ENCODE data around the gene GRK5. TPM values are rescaled to one million over a fixed set of nuclear protein-coding genes. Genes with fewer than 3 reads are reported as not detected.

The GRK5 gene
- total and polyA plus RNA-seq, 9 of the 15 experiments (the other 6 are each of a cell fraction or from before 2014, with no cell fraction given), result 0.46 to 0.83 (median 0.67) TPM; not detected in 2

- POLR2A ChIA-PET, result no interaction called here
- H3K9me1 ChIP-seq (ENCODE audit: control insufficient read depth, insufficient read depth, low read length), result no peaks in the 10 kb centered on the region
- no peaks in the 10 kb centered on the region for H3K9me3 ChIP-seq (replicated peaks; ENCODE audit: control insufficient read depth, insufficient read depth, low read depth, low read length)
- CTCF ChIA-PET (ENCODE audit: low intra/inter-chr PET ratio), result no interaction called here
- H3K4me1 ChIP-seq (replicated peaks in 1 of 2; ENCODE audit: control insufficient read depth in 2 of 2, insufficient read depth in 2 of 2, low read length in 2 of 2), result peaks cover 0 to 7% of the 10 kb centered on the region in 2 experiments; a peak in 2 of 5 replicates
- H2AFZ ChIP-seq (ENCODE audit: low read depth, low read length), result no peak overlapping the region
- no peak for DNase-seq (ENCODE audit: extremely low read depth in 1 of 4, low spot score in 3 of 4)
- no peaks in the 10 kb centered on the region for H3K36me3 ChIP-seq (ENCODE audit: control insufficient read depth, insufficient read depth, low read length)
- no peak overlapping the region for H3K9ac ChIP-seq (ENCODE audit: insufficient read depth in 1 of 2, low read depth in 2 of 2, low read length in 2 of 2)
- BruUV-seq (replicated peaks), result no TSS peak
- H3K4me3 ChIP-seq, result no peak overlapping the region
- intact Hi-C loops (cut with micrococcal nuclease), result no loop called here
- no peaks in the 10 kb centered on the region for H3K79me2 ChIP-seq (ENCODE audit: control insufficient read depth, insufficient read depth, low read length)
- no peak overlapping the region for H3K4me2 ChIP-seq (ENCODE audit: insufficient read depth, low read length)
- 18% methylated on average over 13 of the region's 14 CpGs for WGBS (ENCODE audit: insufficient coverage, low coverage, missing lambda C conversion rate)
- peaks cover 0 to 59% of the 10 kb centered on the region in 2 experiments; a peak in 4 of 5 replicates for H3K27me3 ChIP-seq (ENCODE audit: control insufficient read depth in 2 of 2, insufficient read depth in 2 of 2, low read length in 2 of 2)
- in situ Hi-C loops (cut with MboI), result no loop called here
- H4K20me1 ChIP-seq (replicated peaks; ENCODE audit: control insufficient read depth, insufficient read depth, low read length), result no peaks in the 10 kb centered on the region
- no peak for FAIRE-seq
- H3K27ac ChIP-seq (ENCODE audit: extremely low read depth, low read depth, low read length), result no peak overlapping the region
- no peak for ATAC-seq
- TF ChIP-seq PML (IDR thresholded peaks at IDR 0.05; ENCODE audit: low read length), result no peak
- no peak for TF ChIP-seq PCBP1 (IDR thresholded peaks at IDR 0.05; ENCODE audit: low read depth, low read length, poor library complexity, severe bottlenecking)
- no peak for TF ChIP-seq ZNF780A (CRISPR knock-in tag; IDR thresholded peaks at IDR 0.05)
- TF ChIP-seq RBFOX2 (IDR thresholded peaks at IDR 0.05; ENCODE audit: low read depth, low read length), result no peak
- TF ChIP-seq, protein P1, sequence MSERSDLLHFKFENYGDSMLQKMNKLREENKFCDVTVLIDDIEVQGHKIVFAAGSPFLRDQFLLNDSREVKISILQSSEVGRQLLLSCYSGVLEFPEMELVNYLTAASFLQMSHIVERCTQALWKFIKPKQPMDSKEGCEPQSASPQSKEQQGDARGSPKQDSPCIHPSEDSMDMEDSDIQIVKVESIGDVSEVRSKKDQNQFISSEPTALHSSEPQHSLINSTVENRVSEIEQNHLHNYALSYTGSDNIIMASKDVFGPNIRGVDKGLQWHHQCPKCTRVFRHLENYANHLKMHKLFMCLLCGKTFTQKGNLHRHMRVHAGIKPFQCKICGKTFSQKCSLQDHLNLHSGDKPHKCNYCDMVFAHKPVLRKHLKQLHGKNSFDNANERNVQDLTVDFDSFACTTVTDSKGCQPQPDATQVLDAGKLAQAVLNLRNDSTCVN (CRISPR knock-in tag; IDR thresholded peaks at IDR 0.05), result no peak
- TF ChIP-seq SMARCB1 (IDR thresholded peaks at IDR 0.05; ENCODE audit: insufficient read length, low read depth), result no peak
- TF ChIP-seq RCOR1 (IDR thresholded peaks at IDR 0.05; ENCODE audit: borderline replicate concordance in 1 of 2, low read depth in 2 of 2, low read length in 2 of 2), result no peak
- no peak for TF ChIP-seq PTBP1 (IDR thresholded peaks at IDR 0.05; ENCODE audit: low read depth, low read length)
- TF ChIP-seq TARDBP (IDR thresholded peaks at IDR 0.05), result no peak
- TF ChIP-seq MAFG (tag; conservative IDR thresholded peaks at IDR 0.05), result no peak
- no peak for TF ChIP-seq MCM5 (IDR thresholded peaks at IDR 0.05; ENCODE audit: low read depth)
- TF ChIP-seq, protein P2, sequence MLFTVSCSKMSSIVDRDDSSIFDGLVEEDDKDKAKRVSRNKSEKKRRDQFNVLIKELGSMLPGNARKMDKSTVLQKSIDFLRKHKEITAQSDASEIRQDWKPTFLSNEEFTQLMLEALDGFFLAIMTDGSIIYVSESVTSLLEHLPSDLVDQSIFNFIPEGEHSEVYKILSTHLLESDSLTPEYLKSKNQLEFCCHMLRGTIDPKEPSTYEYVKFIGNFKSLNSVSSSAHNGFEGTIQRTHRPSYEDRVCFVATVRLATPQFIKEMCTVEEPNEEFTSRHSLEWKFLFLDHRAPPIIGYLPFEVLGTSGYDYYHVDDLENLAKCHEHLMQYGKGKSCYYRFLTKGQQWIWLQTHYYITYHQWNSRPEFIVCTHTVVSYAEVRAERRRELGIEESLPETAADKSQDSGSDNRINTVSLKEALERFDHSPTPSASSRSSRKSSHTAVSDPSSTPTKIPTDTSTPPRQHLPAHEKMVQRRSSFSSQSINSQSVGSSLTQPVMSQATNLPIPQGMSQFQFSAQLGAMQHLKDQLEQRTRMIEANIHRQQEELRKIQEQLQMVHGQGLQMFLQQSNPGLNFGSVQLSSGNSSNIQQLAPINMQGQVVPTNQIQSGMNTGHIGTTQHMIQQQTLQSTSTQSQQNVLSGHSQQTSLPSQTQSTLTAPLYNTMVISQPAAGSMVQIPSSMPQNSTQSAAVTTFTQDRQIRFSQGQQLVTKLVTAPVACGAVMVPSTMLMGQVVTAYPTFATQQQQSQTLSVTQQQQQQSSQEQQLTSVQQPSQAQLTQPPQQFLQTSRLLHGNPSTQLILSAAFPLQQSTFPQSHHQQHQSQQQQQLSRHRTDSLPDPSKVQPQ (CRISPR knock-in tag; IDR thresholded peaks at IDR 0.05; ENCODE audit: borderline replicate concordance), result no peak
- TF ChIP-seq, protein P3, sequence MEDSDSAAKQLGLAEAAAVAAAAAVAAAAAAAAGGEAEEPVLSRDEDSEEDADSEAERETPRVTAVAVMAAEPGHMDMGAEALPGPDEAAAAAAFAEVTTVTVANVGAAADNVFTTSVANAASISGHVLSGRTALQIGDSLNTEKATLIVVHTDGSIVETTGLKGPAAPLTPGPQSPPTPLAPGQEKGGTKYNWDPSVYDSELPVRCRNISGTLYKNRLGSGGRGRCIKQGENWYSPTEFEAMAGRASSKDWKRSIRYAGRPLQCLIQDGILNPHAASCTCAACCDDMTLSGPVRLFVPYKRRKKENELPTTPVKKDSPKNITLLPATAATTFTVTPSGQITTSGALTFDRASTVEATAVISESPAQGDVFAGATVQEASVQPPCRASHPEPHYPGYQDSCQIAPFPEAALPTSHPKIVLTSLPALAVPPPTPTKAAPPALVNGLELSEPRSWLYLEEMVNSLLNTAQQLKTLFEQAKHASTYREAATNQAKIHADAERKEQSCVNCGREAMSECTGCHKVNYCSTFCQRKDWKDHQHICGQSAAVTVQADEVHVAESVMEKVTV (CRISPR knock-in tag; IDR thresholded peaks at IDR 0.05), result no peak
- no peak for TF ChIP-seq ETV6 (IDR thresholded peaks at IDR 0.05; ENCODE audit: borderline replicate concordance in 1 of 2, low read depth in 2 of 2, low read length in 1 of 2)
- no peak for TF ChIP-seq ETV6 (CRISPR knock-in tag; IDR thresholded peaks at IDR 0.05; ENCODE audit: borderline replicate concordance)
- TF ChIP-seq NUFIP1 (IDR thresholded peaks at IDR 0.05; ENCODE audit: partially characterized antibody), result no peak
- TF ChIP-seq NCOA2 (IDR thresholded peaks at IDR 0.05; ENCODE audit: partially characterized antibody in 2 of 2), result no peak
- TF ChIP-seq ZKSCAN1 (IDR thresholded peaks at IDR 0.05; ENCODE audit: low read depth, low read length), result no peak
- TF ChIP-seq NR3C1 (CRISPR knock-in tag; IDR thresholded peaks at IDR 0.05), result no peak
Measured at GRCh38 chr10:119452396-119452795, 245.0 kb downstream of the GRK5 start.

Data from K562 (cell line).